Measurements from ENCODE around the gene TSSK3.

TSSK3 gene

DNA sequence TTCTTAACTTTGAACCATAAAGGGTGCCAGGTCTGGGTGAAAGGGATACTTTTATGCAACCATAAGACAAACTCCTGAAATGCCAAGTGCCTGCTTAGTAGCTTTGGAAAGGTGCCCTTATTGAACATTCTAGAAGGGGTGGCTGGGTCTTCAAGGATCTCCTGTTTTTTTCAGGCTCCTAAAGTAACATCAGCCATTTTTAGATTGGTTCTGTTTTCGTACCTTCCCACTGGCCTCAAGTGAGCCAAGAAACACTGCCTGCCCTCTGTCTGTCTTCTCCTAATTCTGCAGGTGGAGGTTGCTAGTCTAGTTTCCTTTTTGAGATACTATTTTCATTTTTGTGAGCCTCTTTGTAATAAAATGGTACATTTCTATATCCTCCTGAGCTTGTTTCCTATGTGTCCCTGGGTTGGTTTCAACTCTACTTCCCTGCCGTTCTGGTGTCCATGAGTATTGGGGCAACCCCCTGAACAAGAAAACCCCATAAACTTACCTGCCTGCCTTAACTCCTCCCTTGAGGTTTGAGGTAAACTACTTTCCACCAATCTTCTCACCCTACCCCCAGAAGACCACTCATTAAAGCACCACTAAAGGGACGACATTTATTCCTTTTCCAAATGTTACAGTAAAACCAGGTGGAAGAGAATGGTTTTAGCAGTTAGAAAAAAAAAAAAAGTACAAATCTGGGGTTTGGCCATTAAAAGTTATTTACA, 28.9 kb upstream of the TSSK3 start:
- Histone ChIP-seq H3K4me3 (ENCODE audit: low read length in 2 of 2) (no peak overlapping the region), H3K4me1 (ENCODE audit: control insufficient read depth, insufficient read depth, low read length) (peaks cover 21% of the 10 kb centered on the region), H3K36me3 (ENCODE audit: control insufficient read depth in 2 of 2, insufficient read depth in 2 of 2, low read length in 2 of 2) (peaks cover 20 to 44% of the 10 kb centered on the region in 2 donors), H3K27ac (ENCODE audit: low read length) (no peak overlapping the region), H3K9me3 (ENCODE audit: control insufficient read depth in 2 of 2, low read length in 2 of 2) (no peaks in the 10 kb centered on the region), H3K9ac (ENCODE audit: low read length in 2 of 2) (no peak overlapping the region), H3K27me3 (ENCODE audit: control insufficient read depth in 1 of 2, insufficient read depth in 2 of 2, low read length in 2 of 2) (no peaks in the 10 kb centered on the region)

DNA sequence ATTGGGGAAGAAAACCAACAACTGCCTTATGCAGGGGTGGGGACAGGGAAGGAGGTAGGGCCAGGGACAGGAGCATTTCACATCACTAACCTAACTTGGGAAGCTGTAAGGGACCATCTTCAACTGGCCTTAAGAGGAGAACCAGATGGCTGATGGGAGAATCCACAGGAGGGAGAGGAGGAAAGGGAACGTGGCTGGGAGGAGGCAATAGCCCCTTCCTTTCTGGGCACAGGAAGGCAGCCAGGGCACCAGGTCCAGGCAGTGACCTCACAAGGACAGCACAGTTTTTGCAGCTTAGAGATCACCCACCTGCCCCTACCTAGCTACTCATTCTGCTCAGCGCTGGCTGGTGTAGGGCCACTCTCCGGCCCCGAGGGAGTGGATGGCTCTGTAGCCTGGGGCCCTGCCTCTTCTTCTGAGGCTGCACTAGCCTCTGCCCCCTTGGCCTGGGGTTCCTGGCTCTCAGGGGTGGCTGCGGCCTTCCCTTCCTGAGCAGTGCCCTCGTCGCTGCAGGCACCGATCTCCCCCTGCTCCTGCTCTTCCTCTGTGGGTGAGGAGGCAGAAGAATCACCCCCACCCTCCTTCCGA, 28.0 kb upstream of the TSSK3 start:
- Histone ChIP-seq H3K36me3 (ENCODE audit: control insufficient read depth in 2 of 2, insufficient read depth in 2 of 2, low read length in 2 of 2) (peaks cover 15 to 34% of the 10 kb centered on the region in 2 donors), H3K27me3 (ENCODE audit: control insufficient read depth in 1 of 2, insufficient read depth in 2 of 2, low read length in 2 of 2) (no peaks in the 10 kb centered on the region), H3K4me3 (ENCODE audit: low read length in 2 of 2) (peak overlapping the region in 1 of 2 donors; percentile 70), H3K9ac (ENCODE audit: low read length in 2 of 2) (peak overlapping the region in 1 of 2 donors; percentile 28), H3K9me3 (ENCODE audit: control insufficient read depth in 2 of 2, low read length in 2 of 2) (no peaks in the 10 kb centered on the region), H3K4me1 (ENCODE audit: control insufficient read depth, insufficient read depth, low read length) (peaks cover 21% of the 10 kb centered on the region), H3K27ac (ENCODE audit: low read length) (no peak overlapping the region)

- Histone ChIP-seq H3K9ac (ENCODE audit: low read length in 2 of 2) (peak overlapping the region in 1 of 2 donors; percentile 28), H3K27me3 (ENCODE audit: control insufficient read depth in 1 of 2, insufficient read depth in 2 of 2, low read length in 2 of 2) (no peaks in the 10 kb centered on the region), H3K27ac (ENCODE audit: low read length) (no peak overlapping the region), H3K4me3 (ENCODE audit: low read length in 2 of 2) (peak overlapping the region; percentile 43 to 70), H3K36me3 (ENCODE audit: control insufficient read depth in 2 of 2, insufficient read depth in 2 of 2, low read length in 2 of 2) (peaks cover 13 to 28% of the 10 kb centered on the region in 2 donors), H3K4me1 (ENCODE audit: control insufficient read depth, insufficient read depth, low read length) (peaks cover 21% of the 10 kb centered on the region), H3K9me3 (ENCODE audit: control insufficient read depth in 2 of 2, low read length in 2 of 2) (no peaks in the 10 kb centered on the region)
Measured at GRCh38 chr1:32334864-32335534, 27.3 kb upstream of the TSSK3 start.

DNA sequence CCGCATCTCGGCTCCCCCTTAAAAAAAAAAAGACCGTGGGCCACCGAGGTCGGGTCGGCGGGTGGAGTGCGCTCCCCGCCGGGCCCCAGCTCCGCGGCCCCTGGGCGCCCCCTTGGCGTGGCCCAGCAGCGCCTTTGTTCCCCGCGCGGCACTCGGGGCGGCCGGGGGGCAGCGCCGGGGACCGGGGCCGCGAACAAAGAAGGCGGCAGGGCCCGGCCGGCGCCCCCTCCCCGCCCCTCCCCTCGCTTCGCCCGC, 26.9 kb upstream of the TSSK3 start:
- Histone ChIP-seq H3K9me3 (ENCODE audit: control insufficient read depth in 2 of 2, low read length in 2 of 2) (no peaks in the 10 kb centered on the region), H3K4me1 (ENCODE audit: control insufficient read depth, insufficient read depth, low read length) (peaks cover 21% of the 10 kb centered on the region), H3K9ac (ENCODE audit: low read length in 2 of 2) (no peak overlapping the region), H3K36me3 (ENCODE audit: control insufficient read depth in 2 of 2, insufficient read depth in 2 of 2, low read length in 2 of 2) (peaks cover 13 to 23% of the 10 kb centered on the region in 2 donors), H3K4me3 (ENCODE audit: low read length in 2 of 2) (peak overlapping the region; percentile 43 to 70), H3K27ac (ENCODE audit: low read length) (no peak overlapping the region), H3K27me3 (ENCODE audit: control insufficient read depth in 1 of 2, insufficient read depth in 2 of 2, low read length in 2 of 2) (no peaks in the 10 kb centered on the region)

DNA sequence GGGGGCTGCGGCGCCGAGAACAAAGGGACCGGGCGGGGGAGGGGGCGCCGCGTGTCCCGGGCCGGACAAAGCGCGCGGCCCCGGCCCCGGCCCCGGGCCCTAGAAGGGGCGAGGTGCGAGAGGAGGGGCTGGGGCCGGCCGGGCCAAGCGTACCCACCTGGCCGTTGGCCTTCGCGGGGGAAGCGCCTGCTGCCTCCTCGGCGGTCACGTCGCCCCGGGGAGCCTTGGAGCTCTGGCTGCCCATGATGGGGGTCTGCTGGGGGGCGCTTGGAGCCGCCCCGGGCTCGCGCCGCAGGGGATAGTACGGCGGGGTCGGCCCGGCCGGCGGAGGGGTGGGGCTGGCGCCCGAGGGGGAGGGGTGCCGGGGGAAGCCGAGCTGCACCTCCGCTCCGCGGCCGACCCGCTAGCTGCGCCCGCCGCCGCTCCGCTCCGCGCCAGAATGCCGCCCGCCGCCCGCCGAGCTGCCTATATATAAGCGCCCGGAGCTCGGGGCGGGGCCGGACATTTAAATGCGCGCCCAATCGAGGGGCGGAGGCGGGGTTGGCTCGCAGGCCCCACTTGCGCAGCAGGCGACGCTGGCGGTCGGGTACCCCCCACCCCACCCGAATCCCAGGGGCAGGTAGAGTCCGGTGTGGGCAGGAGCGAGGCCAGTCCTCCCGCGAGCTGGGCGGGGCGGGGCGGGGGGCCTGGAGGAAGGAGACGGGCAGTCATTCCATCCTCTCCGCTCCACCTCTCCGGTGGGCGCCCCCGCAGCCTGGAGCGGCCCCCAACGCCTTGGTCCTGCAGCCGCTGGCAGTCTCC, 26.3 kb upstream of the TSSK3 start, which contains the start of gene MARCKSL1:
Gene MARCKSL1 (minus strand): TSS at position 444 of the 801 bp plus-strand sequence. CDS start 200 bp downstream, at position 244.
- Histone ChIP-seq H3K27ac (ENCODE audit: low read length) (no peak within 1 kb of the TSS), H3K9ac (ENCODE audit: low read length in 2 of 2) (peak within 1 kb of the TSS in 1 of 2 donors; percentile 45), H3K27me3 (ENCODE audit: control insufficient read depth in 1 of 2, insufficient read depth in 2 of 2, low read length in 2 of 2) (no peaks in the 10 kb centered on the region), H3K9me3 (ENCODE audit: control insufficient read depth in 2 of 2, low read length in 2 of 2) (no peaks in the 10 kb centered on the region), H3K36me3 (ENCODE audit: control insufficient read depth in 2 of 2, insufficient read depth in 2 of 2, low read length in 2 of 2) (peaks cover 9 to 18% of the 10 kb centered on the region in 2 donors), H3K4me1 (ENCODE audit: control insufficient read depth, insufficient read depth, low read length) (peaks cover 21% of the 10 kb centered on the region), H3K4me3 (ENCODE audit: low read length in 2 of 2) (peak within 1 kb of the TSS; percentile 43 to 70)

DNA sequence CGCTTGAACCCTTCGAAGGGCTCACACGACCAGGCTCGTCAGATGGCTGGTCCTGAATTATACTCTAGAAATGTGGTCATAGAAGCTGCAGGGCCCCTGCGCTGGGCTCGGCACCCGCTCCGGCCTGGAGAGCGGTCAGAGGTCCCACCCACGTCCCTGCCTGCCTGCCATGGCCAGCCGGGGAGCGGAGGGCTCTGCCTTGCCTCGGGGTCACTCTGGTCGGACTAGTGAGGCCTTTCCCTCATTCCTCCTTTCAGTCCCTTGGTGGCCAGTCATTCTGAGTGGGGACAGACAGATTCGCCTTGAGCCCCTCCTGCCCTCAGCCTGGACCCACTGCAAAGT, 25.8 kb upstream of the TSSK3 start:
- H3K36me3 ChIP-seq (ENCODE audit: control insufficient read depth in 2 of 2, insufficient read depth in 2 of 2, low read length in 2 of 2), result peaks cover 4 to 13% of the 10 kb centered on the region in 2 donors
- H3K4me3 ChIP-seq (ENCODE audit: low read length in 2 of 2), result peak overlapping the region in 1 of 2 donors; percentile 70
- H3K9me3 ChIP-seq (ENCODE audit: control insufficient read depth in 2 of 2, low read length in 2 of 2), result no peaks in the 10 kb centered on the region
- H3K27ac ChIP-seq (ENCODE audit: low read length), result no peak overlapping the region
- H3K4me1 ChIP-seq (ENCODE audit: control insufficient read depth, insufficient read depth, low read length), result peaks cover 21% of the 10 kb centered on the region
- H3K9ac ChIP-seq (ENCODE audit: low read length in 2 of 2), result no peak overlapping the region
- H3K27me3 ChIP-seq (ENCODE audit: control insufficient read depth in 1 of 2, insufficient read depth in 2 of 2, low read length in 2 of 2), result no peaks in the 10 kb centered on the region

- H3K9me3 ChIP-seq (ENCODE audit: control insufficient read depth in 2 of 2, low read length in 2 of 2), result no peaks in the 10 kb centered on the region
- peaks cover 0 to 8% of the 10 kb centered on the region in 2 donors for H3K36me3 ChIP-seq (ENCODE audit: control insufficient read depth in 2 of 2, insufficient read depth in 2 of 2, low read length in 2 of 2)
- H3K27me3 ChIP-seq (ENCODE audit: control insufficient read depth in 1 of 2, insufficient read depth in 2 of 2, low read length in 2 of 2), result no peaks in the 10 kb centered on the region
- H3K4me3 ChIP-seq (ENCODE audit: low read length in 2 of 2), result no peak overlapping the region
- H3K27ac ChIP-seq (ENCODE audit: low read length), result no peak overlapping the region
- H3K9ac ChIP-seq (ENCODE audit: low read length in 2 of 2), result no peak overlapping the region
- peaks cover 21% of the 10 kb centered on the region for H3K4me1 ChIP-seq (ENCODE audit: control insufficient read depth, insufficient read depth, low read length)
Measured at GRCh38 chr1:32336963-32337675, 25.2 kb upstream of the TSSK3 start.

DNA sequence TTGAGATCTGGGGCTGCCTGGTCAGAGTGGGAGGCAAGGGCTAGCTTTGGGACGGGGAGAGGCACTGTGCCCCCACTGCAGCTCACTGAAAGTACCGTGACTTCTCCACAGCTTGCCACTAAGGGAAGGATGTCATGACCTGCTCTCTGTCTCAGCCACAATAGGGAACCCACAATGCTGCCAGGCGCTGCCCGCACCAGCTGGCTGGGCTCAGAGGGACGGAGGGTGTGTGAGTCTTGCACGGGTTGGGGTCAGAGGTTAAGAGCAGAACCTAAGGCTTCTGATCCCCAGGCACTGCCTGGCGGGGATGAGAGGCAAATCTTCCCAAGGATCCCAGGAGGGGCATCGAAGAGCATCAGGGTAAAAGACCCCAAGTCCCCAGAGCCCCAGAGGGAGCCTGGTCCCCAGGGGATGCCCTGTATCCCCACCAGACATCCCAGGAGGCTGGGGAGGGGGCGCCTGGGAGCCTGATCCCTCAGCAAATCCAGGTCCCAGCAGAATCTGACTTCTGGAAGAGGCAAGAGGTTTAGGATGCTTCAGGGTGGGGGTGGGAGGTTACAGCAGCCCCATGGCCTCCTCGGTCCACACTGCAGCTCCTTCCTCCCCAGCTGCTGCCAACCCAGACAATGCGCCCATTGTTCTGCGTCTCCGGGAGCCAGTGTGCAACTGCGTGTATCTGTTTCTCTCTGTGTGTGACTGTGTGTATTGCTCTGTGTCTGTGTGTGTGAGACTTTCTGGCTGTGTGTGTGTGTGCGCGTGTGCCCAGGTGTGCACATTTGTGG, 24.3 kb upstream of the TSSK3 start:
- Histone ChIP-seq H3K9ac (ENCODE audit: low read length in 2 of 2) (no peak overlapping the region), H3K27me3 (ENCODE audit: control insufficient read depth in 1 of 2, insufficient read depth in 2 of 2, low read length in 2 of 2) (no peaks in the 10 kb centered on the region), H3K27ac (ENCODE audit: low read length) (no peak overlapping the region), H3K36me3 (ENCODE audit: control insufficient read depth in 2 of 2, insufficient read depth in 2 of 2, low read length in 2 of 2) (peaks cover 0 to 2% of the 10 kb centered on the region in 2 donors), H3K9me3 (ENCODE audit: control insufficient read depth in 2 of 2, low read length in 2 of 2) (no peaks in the 10 kb centered on the region), H3K4me3 (ENCODE audit: low read length in 2 of 2) (no peak overlapping the region), H3K4me1 (ENCODE audit: control insufficient read depth, insufficient read depth, low read length) (peaks cover 18% of the 10 kb centered on the region)

GRCh38 chr1:32338637-32339145, 23.6 kb upstream of the TSSK3 start:
- Histone ChIP-seq H3K9ac (ENCODE audit: low read length in 2 of 2) (no peak overlapping the region), H3K27me3 (ENCODE audit: control insufficient read depth in 1 of 2, insufficient read depth in 2 of 2, low read length in 2 of 2) (no peaks in the 10 kb centered on the region), H3K4me1 (ENCODE audit: control insufficient read depth, insufficient read depth, low read length) (peaks cover 18% of the 10 kb centered on the region), H3K36me3 (ENCODE audit: control insufficient read depth in 2 of 2, insufficient read depth in 2 of 2, low read length in 2 of 2) (no peaks in the 10 kb centered on the region), H3K9me3 (ENCODE audit: control insufficient read depth in 2 of 2, low read length in 2 of 2) (no peaks in the 10 kb centered on the region), H3K27ac (ENCODE audit: low read length) (no peak overlapping the region), H3K4me3 (ENCODE audit: low read length in 2 of 2) (no peak overlapping the region)

Measured in stomach smooth muscle (tissue), 2 donors.